ENCODE measurements around the gene PROCA1.
A peak's percentile ranks its signal among the peaks of the same experiment; 100 is the strongest.
"Not testable (repeated sequence)": the region's sequence is repeated elsewhere in the genome, so short reads cannot be mapped to it uniquely, and the experiment has no call there.

The PROCA1 gene

DNA sequence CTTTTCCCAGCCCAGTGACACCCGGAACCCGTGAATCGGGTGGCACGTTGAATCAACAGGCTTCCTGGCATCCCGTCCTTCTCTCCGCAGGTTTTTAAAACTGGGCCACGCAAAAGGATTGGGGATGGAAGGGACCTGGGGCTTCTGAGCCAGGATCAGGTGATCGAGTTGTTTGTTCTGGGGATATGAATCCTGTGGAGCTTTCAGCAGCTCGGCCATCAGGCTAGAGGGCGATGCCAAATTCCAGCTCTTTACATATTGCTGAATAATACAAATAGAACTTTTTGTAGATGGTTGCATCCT lies 49.2 kb downstream of the PROCA1 start:
- H3K4me1 ChIP-seq (ENCODE audit: control insufficient read depth, insufficient read depth, low read length): peaks cover 7% of the 10 kb centered on the region
- H3K9ac ChIP-seq (ENCODE audit: low read depth, low read length): peak overlapping the region; percentile 95
- peak overlapping the region; percentile 100 for H3K4me3 ChIP-seq (ENCODE audit: low read depth, low read length)
- H3K36me3 ChIP-seq (ENCODE audit: control insufficient read depth, insufficient read depth, low read length): peaks cover 21% of the 10 kb centered on the region
- no peaks in the 10 kb centered on the region for H3K27me3 ChIP-seq (ENCODE audit: control insufficient read depth, insufficient read depth, low read length)
- H3K9me3 ChIP-seq (ENCODE audit: control insufficient read depth, insufficient read depth, low read length): no peaks in the 10 kb centered on the region

DNA sequence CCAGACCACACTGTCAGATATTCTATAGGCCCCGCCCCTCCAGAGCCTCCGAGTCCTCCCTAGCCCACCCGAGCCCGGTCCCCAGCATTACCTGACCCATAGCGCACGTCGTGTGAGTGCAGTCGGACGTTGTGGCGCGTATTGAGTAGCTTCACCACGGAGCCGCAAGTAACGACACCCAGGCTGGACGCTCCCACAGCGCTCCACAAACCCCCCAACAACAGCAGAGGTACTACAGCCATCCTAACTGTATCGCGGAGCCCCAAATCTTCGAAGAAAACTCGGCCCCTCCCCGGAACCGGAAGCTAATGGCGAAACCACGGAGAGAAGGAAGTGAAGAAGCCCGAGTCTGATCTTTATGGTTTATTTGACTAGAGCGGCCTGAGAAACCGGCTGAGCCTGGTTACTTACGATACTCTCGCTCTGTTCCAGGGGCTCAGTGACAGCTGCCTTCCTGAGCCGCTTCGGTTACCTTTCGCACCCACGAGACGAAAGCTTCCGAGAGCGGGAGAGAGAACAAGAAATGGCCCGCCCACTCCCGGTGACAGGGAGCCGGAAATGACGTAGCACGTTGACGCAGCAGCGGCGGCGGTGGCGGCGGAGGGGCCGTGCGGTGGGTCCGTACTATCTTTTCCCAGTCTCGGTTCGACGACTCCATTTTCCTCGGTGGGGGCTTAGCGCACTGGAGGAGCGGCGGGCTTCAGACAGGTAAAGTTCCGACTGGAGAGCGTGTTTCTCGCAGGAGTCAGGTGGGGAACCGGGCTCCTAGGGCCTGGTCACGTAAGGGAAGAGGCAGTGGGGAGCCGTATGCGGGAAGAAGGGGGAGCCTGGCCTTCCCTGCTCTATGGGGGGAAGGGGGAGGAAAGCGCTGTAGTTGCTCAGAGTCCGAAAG lies 49.8 kb downstream of the PROCA1 start, which contains the start of the genes SDF2 and SUPT6H:
Gene SDF2 (minus strand): TSS at position 272 of the 892 bp plus-strand sequence. CDS start 30 bp downstream, at position 242.
Gene SUPT6H (plus strand): TSS at position 571 of the 892 bp plus-strand sequence. CDS start 11,197 bp downstream, outside the sequence.
- Histone ChIP-seq H3K9me3 (ENCODE audit: control insufficient read depth, insufficient read depth, low read length) (no peaks in the 10 kb centered on the region), H3K36me3 (ENCODE audit: control insufficient read depth, insufficient read depth, low read length) (peaks cover 21% of the 10 kb centered on the region), H3K9ac (ENCODE audit: low read depth, low read length) (peak within 1 kb of the TSS; percentile 95), H3K4me3 (ENCODE audit: low read depth, low read length) (peak within 1 kb of the TSS; percentile 100), H3K27me3 (ENCODE audit: control insufficient read depth, insufficient read depth, low read length) (no peaks in the 10 kb centered on the region), H3K4me1 (ENCODE audit: control insufficient read depth, insufficient read depth, low read length) (peaks cover 7% of the 10 kb centered on the region)

DNA sequence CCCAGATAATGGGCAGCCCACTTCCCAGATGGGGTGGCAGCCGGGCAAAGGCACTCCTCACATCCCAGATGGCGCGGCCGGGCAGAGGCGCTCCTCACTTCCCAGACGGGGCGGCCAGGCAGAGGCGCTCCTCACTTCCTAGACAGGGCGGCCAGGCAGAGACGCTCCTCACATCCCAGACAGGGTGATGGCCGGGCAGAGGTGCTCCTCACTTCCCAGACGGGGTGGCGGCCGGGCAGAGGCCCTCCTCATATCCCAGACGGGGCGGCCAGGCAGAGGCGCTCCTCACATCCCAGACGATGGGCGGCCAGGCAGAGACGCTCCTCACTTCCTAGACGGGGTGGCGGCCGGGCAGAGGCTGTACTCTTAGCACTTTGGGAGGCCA lies 52.2 kb downstream of the PROCA1 start:
- not testable (repeated sequence) for H3K4me3 ChIP-seq (ENCODE audit: low read depth, low read length); H3K4me1 ChIP-seq (ENCODE audit: control insufficient read depth, insufficient read depth, low read length); H3K9ac ChIP-seq (ENCODE audit: low read depth, low read length); H3K27me3 ChIP-seq (ENCODE audit: control insufficient read depth, insufficient read depth, low read length); H3K9me3 ChIP-seq (ENCODE audit: control insufficient read depth, insufficient read depth, low read length)
- peaks cover 18% of the 10 kb centered on the region for H3K36me3 ChIP-seq (ENCODE audit: control insufficient read depth, insufficient read depth, low read length)

DNA sequence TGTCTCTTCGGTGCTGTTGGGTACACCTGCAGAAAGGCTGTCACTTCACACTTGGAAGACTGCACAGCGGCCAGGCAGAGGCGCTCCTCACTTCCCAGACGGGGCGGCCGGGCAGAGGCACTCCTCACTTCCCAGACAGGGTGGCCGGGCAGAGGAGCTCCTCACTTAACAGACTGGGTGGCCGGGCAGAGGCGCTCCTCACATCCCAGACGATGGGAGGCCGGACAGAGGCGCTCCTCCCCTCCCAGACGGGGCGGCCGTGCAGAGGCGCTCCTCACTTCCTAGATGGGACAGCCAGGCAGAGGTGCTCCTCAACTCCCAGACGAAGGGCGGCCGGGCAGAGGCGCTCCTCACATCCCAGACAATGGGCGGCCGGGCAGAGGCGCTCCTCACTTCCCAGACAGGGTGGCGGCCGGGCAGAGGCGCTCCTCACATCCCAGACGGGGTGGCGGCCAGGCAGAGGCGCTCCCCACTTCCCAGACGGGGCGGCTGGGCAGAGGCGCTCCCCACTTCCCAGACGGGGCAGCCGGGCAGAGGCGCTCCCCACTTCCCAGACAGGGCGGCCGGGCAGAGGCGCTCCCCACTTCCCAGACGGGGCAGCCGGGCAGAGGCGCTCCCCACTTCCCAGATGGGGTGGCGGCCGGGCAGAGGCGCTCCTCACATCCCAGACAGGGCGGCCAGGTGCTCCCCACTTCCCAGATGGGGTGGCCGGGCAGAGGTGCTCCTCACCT lies 52.8 kb downstream of the PROCA1 start:
- peaks cover 20% of the 10 kb centered on the region for H3K36me3 ChIP-seq (ENCODE audit: control insufficient read depth, insufficient read depth, low read length)
- not testable (repeated sequence) for H3K4me1 ChIP-seq (ENCODE audit: control insufficient read depth, insufficient read depth, low read length); H3K27me3 ChIP-seq (ENCODE audit: control insufficient read depth, insufficient read depth, low read length); H3K9me3 ChIP-seq (ENCODE audit: control insufficient read depth, insufficient read depth, low read length); H3K9ac ChIP-seq (ENCODE audit: low read depth, low read length); H3K4me3 ChIP-seq (ENCODE audit: low read depth, low read length)

DNA sequence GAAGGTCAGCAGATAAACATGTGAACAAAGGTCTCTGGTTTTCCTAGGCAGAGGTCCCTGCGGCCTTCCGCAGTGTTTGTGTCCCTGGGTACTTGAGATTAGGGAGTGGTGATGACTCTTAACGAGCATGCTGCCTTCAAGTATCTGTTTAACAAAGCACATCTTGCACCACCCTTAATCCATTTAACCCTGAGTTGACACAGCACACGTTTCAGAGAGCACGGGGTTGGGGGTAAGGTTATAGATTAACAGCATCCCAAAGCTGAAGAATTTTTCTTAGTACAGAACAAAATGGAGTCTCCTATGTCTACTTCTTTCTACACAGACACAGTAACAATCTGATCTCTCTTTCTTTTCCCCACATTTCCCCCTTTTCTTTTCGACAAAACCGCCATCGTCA lies 53.3 kb downstream of the PROCA1 start:
- H3K9ac ChIP-seq (ENCODE audit: low read depth, low read length); H3K9me3 ChIP-seq (ENCODE audit: control insufficient read depth, insufficient read depth, low read length); H3K4me3 ChIP-seq (ENCODE audit: low read depth, low read length); H3K27me3 ChIP-seq (ENCODE audit: control insufficient read depth, insufficient read depth, low read length); H3K4me1 ChIP-seq (ENCODE audit: control insufficient read depth, insufficient read depth, low read length): not testable (repeated sequence)
- H3K36me3 ChIP-seq (ENCODE audit: control insufficient read depth, insufficient read depth, low read length): peaks cover 20% of the 10 kb centered on the region

DNA sequence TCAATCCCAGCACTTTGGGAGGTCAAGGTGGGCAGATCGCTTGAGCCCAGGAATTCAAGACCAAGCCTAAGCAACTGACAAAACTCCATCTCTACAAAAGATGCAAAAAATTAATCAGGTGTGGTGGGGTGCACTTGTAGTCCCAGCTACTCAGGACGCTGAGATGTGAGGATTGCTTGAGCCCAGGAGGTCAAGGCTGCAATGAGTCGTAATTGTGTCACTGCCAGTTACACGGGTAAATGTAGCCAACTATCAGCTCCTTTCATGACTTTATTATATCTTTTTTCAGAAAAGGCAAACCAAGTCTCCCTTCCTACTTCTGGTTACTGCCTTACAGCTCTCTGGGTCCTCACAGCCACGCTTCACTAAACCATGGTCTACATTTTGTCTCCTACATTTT lies 53.9 kb downstream of the PROCA1 start:
- peaks cover 20% of the 10 kb centered on the region for H3K36me3 ChIP-seq (ENCODE audit: control insufficient read depth, insufficient read depth, low read length)
- no peaks in the 10 kb centered on the region for H3K27me3 ChIP-seq (ENCODE audit: control insufficient read depth, insufficient read depth, low read length)
- H3K9ac ChIP-seq (ENCODE audit: low read depth, low read length): no peak overlapping the region

DNA sequence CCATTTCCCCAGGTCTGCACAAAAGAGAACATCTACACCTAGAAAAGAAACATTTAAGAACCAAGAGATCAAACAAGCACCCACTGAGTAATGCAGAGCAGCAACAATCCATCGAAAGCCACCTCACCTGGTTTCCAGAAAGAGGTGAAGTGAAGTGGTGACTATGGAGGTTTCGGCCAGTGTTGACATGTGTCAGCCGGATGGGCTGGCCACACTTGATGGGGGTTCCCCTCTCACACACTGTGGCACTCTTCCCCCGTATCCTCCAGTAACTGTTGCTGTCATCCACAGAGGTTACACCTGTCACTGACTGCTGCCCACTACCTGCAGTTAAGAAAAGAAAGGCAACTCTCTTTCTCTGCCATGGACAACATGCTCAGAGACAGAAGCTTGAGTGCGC lies 56.5 kb downstream of the PROCA1 start:
- no peak overlapping the region for H3K4me3 ChIP-seq (ENCODE audit: low read depth, low read length)
- H3K4me1 ChIP-seq (ENCODE audit: control insufficient read depth, insufficient read depth, low read length): no peaks in the 10 kb centered on the region
- H3K27me3 ChIP-seq (ENCODE audit: control insufficient read depth, insufficient read depth, low read length): no peaks in the 10 kb centered on the region
- H3K9ac ChIP-seq (ENCODE audit: low read depth, low read length): no peak overlapping the region
- H3K36me3 ChIP-seq (ENCODE audit: control insufficient read depth, insufficient read depth, low read length): peaks cover 20% of the 10 kb centered on the region
- H3K9me3 ChIP-seq (ENCODE audit: control insufficient read depth, insufficient read depth, low read length): no peaks in the 10 kb centered on the region

More for the DNA sequence above, 53.9 kb downstream of the PROCA1 start:
- Histone ChIP-seq H3K4me3 (ENCODE audit: low read depth, low read length) (no peak overlapping the region), H3K4me1 (ENCODE audit: control insufficient read depth, insufficient read depth, low read length) (peaks cover 3% of the 10 kb centered on the region), H3K9me3 (ENCODE audit: control insufficient read depth, insufficient read depth, low read length) (no peaks in the 10 kb centered on the region)

Measured in iPS-15b (cell line).